Activated CD8-positive, alpha-beta memory T cell treated with anti-CD3 and anti-CD28 coated beads for 48 hours (primary cell): ENCODE data around the gene ULK1.

Source experiments
- DNase-seq, 3 experiments: peaks; one replicate each; pipeline ENCODE4 v3.0.0-alpha.2; 2020; ENCODE audit warnings: low read depth in 2 of 3, low spot score in 2 of 3

The ULK1 gene

DNA sequence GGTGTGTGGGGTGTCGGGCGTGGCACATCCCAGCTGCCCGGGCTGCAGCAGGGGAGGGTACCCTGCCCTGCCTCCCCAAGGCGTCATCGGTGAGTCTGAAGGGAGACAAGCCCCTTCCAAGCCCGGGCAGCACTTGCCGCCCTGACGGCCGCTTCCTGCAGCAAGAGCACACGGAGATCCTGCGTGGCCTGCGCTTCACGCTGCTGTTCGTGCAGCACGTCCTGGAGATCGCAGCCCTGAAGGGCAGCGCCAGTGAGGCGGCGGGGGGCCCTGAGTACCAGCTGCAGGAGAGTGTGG lies 24.6 kb downstream of the ULK1 start:
- DNase-seq, result no peak

DNA sequence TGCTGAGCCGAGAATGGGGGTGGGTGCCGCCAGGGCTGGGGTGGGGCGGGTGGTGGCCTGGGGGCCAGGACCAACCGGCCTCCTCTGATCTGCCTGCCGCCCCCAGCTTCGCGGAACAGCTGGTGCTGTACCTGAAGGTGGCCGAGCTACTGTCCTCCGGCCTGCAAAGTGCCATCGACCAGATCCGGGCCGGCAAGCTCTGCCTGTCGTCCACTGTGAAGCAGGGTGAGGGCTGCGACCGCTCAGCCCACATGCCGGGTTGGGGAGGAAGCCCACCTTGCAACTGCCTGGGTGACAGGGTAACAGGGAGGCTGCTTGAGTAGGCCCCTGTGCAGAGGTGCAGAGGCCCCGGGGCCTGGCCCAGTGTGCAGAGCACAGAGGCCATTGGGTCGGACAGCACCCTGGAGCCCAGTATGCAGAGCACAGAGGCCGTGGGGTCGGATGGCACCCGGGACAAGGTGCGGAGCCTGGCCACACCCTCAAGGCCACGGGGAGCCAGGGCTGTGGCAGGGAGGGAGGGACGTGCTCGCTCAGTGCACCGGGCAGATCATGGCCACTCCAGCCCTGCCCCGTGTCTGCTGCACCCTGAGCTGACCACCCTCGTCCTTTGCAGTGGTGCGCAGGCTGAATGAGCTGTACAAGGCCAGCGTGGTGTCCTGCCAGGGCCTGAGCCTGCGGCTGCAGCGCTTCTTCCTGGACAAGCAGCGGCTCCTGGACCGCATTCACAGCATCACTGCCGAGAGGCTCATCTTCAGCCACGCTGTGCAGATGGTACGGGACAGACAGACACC lies 25.1 kb downstream of the ULK1 start:
- no peak for DNase-seq

DNA sequence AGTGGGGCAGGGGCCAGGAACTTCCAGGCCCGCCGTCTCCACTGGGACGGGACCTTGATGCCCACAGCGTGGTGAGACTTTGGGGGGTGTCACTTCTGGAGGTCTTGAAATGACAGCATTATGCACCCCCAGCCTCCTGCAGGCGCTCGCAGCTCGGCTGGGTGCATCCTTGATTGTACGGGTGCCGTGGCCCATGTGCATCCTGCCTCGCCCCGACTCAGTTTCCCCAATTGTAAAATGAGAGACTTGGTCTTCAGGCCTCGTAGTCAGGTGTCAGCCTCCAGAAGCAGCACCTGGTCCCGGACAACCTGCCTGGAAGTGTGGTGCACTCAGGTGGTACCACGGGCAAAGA lies 25.7 kb downstream of the ULK1 start:
- no peak for DNase-seq

DNA sequence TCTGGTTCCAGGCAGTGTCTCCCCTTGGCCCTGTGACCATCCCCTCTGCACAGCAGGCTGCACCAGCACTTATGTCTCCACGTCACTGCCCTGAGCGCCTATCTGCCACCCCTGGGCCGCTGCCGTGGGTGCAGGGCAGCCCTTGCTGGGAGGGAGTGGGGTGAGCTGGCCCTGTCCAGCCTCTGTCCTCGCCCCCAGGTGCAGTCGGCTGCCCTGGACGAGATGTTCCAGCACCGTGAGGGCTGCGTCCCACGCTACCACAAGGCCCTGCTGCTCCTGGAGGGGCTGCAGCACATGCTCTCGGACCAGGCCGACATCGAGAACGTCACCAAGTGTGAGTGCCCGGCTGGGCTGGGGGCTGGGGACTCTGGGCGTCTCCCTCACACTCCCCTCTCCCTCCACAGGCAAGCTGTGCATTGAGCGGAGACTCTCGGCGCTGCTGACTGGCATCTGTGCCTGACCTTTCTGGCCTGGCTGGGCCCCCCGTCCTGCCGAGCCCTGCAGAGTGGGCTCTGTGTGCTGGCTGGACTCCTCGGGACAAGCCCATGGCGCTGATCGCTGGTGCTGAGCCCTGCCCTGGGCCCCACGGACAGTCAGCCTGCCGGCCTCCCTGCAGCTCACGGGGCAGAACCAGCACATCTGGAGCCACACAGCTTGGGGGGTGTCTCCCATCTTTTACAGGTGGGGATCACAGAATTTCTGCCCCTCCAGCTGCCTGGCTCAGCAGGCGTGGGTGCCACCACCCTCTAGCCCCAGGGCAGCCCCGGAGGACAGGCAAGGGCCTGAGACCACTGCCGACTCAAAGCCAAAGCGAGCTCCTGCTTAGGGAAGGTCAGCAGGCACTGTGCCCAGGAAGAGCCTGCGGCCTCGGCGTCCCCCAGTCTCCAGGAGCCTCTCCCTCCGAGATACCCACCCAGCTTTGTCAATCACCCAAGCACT lies 26.7 kb downstream of the ULK1 start:
- DNase-seq, result no peak

DNA sequence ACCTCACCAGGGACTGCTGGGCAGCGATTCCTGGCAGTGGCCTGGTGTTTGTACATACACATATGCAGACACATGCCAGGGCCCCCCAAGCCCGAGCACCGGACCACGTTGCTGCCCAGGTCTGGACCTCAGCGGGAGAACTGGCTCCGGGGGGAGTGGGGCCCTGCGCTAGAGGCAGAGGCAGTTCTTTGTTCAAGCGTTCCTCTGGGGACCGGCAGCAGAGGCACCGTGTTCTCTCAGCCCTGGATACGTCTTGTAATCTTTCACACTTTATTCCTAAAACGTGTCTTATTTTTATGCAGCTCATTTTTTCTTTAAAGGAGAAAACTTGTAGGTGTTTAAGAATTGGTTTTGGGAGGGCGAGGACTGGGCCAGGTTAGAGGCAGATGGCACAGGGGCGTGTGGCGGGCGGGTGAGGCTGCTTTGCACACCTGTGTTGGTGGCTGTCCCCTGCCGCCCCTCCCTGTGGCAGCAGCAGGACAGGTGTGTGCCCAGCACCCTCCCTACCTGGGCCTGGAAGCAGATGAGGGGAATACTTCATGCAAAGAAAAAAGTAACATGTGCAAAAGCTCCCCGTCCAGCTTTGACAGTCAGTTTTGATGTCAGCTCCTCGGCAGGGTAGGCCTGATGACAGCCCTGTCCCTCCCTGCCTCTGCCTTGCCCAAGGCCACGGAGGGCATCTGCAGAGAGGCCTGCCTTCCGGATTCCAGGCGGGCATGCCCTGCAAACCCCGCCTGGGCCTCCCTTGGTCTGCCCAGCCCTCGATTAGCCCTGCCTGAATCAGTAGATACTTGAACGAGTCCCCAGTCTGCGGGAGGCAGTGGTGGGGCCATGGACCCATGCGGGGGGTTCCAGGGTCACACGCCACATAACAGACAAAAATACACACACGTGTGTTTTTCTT lies 27.7 kb downstream of the ULK1 start:
- DNase-seq, result no peak

DNA sequence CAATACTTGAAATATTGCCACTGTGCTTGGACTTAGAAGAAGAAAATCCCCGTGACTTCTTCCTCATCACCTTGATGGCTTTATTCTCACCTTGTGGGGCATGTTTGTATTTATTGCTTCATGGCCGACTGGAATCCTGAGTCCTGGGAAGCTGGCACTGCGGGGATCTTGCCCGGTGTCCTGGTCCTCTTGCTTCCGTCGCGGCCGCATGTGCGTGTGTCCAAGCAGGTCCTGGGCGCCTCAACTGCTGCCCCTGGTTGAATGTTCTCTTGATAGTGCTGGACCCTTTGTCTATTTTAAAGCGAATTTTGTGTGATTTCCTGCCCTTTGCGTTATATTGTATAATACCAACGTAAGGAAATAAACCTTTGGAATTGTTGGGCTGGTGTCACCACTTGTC lies 28.4 kb downstream of the ULK1 start:
- DNase-seq, result no peak

DNA sequence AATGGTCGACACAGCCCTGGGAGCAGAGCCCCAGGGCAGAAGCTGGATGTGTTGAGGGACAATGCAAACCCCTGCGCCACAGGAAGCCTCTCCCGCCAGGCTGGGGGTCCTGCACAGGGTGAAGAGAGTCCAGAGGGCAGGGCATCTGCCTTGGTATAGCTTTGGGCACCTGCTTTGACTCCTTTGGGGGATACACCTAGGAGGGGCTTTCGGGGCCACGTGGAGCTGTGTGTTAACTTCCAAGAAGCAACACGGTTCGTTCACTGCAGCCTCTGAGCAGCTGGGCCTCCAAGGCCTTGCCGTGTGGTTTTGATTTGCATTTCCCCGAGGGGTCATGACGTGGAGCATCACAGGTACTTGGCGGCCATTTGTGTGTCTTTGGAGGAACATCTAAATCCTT lies 28.8 kb downstream of the ULK1 start:
- DNase-seq, result no peak

DNA sequence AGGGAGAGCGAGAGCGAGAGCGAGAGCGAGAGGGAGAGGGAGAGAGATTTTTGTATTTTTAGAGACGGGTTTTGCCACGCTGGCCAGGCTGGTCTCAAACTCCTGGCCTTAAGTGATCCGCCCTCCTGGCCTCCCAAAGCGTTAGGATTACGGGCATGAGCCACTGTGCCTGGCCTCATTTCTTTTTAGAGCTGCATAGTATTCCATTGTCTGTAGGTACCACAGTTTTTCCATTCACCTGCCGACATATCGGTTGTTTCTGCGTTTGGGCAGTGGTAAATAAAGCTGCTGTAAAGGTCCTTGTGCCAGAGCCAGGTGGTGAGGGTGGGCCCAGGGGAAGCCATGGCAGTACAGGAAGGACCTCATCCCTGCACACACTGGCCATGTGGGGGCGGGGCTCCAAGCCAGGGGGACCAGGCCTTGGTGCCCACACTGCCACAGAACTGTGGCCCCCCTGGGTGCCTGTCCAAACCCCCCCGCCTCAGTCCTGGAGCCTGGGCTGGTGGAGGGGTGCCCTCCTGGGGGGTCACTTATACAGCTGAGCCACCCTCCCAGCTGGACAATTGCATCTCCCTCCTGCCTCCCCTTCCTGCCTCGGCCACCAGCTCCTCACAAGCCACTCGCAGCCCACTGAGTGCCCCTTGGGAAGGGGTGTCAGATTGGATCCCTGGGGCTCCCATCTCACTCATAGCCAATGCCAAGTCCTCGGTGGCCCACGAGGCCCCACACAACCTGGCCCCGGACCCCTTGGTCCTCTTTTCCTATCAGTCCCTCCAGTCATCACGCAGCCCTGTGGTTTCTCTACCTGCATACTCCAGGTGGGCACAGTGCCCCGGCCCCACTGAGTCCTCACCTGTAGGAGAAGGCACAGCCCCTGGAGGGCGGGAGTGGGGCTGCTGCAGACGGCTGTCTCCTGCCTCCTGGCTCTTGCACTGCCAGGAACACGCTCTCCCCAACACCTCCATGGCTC lies 33.0 kb downstream of the ULK1 start:
- no peak for DNase-seq

DNA sequence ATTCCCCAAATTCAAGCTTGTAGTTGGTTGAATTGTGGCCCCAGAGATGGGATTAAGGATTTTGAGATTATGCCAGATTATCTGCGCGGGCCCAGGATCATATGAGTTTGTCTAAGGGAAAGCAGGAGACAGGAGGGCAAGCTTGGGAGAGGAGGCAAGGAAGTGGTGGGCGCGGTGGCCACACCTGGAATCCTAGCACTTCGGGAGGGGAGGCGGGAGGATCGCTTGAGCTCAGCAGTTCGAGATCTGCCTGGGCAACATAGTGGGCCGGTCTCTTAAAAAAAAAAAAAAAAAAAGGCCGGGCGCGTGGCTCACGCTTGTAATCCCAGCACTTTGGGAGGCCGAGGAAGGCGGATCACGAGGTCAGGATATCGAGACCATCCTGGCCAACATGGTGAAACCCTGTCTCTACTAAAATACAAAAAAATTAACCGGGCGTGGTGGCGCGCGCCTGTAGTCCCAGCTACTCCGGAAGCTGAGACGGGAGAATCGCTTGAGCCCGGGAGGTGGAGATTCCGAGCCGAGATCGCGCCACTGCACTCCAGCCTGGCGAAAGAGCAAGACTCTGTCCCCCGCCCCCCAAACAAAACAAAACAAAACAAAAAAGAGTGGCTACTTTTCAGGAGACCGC lies 33.8 kb downstream of the ULK1 start:
- DNase-seq, result peak in 1 of 3 experiments; percentile 18

DNA sequence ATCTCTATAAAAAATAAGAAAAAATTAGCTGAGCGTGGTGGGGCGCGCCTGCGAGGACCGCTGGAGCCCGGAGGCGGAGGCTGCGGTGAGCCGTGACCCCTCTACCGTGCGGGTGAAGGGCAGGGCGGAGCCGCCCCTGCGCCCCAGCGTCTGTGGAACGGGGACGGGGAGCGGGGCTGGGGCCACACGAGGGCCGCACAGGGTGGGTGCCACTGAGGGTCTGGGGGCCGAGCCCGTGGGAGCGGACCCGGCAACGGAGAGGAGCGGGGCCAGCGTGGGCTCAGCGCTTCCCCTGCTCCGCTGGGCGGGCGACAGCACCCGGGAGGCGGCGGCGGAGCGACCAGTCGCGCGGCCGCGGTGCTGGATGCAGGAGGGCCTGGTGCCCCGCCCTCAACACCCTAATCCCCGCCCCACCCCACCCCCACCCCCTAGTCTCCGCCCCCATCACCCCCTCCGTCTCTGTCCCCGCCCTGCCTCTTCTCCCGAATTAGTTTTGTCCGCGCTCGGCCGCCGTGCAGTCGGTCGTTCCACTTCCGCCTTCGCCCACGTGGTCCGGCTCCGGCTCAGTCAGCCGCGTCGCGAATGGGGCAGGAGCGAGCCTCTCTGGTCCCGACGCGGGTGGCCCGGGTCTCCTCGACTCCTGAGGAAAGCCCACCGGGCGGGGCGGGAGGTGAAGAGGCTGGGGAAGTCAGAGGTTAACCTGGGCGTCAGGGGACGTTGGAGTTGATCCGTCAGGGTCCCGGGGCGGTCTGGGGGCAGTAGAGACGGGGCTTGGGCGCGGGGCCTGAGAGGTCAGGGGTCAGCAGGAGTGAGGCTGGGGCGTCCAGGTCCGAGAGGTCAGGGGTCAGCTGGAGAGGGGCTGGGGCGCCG lies 34.5 kb downstream of the ULK1 start, which contains the start of gene PUS1:
PUS1 (plus strand) TSS at position 566 of the 870 bp plus-strand sequence. CDS start 447 bp downstream, outside the sequence.
- DNase-seq, result peak; percentile 82 to 88 (median 87)

DNA sequence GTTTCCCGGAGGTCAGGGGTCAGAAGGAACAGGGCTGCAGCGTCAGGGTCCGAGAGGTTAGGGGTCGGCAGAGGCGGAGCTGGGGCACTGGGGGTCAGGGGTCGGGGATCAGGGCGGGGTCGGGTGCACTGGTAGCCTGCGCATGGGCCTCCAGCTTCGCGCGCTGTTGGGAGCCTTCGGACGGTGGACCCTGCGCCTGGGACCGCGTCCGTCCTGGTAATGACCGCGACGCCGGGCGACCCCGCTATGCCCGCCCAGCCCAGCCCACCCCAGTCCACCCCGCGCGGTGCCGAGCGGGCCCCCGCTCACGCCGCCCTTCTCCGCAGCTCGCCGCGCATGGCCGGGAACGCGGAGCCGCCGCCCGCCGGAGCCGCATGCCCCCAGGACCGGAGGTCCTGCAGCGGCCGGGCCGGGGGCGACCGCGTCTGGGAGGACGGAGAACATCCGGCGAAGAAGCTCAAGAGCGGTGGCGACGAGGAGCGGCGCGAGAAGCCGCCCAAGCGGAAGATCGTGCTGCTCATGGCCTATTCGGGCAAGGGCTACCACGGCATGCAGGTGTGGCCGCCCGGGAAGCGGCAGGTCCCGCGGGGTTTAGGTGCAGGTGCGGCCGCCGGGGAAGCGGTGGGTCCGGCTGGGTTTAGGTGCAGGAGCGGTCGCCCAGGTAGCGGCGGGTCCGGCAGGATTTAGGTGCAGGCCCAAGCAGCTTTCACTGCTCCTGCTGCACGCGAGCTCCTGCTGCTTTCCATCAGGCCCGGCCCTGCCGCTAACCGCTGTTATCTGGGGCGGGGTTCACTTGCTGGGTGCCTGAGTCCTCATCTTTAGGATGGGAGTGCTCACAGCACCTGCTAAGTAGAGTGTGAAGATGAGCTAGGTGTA lies 35.4 kb downstream of the ULK1 start:
- DNase-seq, result no peak

DNA sequence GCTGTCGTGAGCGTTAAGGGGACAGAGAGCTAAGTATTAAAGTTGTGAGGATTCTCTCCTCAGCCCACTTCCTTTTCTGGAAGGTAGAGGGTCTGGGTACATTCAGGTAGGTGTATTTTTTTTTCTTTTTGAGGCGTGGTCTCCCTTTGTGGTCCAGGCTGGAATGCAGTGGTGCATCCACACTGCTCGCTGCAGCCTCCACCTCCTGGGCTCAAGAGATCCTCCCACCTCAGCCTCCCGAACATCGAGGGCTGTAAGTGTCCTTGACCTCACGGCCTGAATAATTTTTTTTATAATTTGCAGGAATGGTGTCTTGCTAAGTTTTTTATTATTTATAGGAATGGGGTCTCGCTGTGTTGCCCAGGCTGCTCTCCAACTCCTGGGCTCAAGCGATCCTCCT lies 36.1 kb downstream of the ULK1 start:
- no peak for DNase-seq

DNA sequence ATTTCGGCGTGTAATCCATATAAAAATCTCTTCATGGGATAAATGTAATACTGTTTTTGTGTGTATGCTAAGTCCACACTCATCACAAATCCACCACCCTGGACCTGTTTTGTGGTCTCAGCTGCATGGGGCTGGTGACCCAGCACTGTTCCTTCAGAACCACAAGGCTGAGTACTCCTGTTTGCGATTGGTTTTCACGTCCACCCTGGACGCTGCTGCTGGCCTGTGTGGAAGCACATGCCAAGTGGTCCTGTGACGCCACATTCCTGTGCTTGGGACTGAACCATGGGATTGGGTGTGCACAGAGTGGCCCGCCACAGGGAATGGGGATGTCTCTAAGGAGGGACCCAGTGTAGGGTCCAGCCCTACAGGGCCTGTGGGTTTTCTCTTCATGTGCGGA lies 39.0 kb downstream of the ULK1 start:
- DNase-seq, result no peak

DNA sequence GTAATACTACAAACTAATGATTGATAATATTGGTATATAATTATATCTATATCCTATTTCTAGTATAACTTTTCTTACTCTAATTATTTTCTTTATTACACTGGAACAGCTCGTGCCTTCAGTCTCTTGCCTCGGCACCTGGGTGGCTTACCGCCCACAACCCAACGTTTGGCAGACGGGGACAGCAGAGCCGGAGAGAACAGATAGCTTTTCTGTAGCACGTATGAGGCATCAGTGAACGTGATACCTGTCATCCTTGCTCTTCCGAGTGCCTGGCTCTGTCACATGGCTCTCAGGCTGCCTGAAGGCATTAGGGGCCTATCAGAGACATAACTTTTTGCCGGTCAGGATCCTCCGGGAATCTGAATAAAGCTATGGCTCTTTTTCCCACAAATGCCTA lies 40.1 kb downstream of the ULK1 start:
- DNase-seq, result no peak

DNA sequence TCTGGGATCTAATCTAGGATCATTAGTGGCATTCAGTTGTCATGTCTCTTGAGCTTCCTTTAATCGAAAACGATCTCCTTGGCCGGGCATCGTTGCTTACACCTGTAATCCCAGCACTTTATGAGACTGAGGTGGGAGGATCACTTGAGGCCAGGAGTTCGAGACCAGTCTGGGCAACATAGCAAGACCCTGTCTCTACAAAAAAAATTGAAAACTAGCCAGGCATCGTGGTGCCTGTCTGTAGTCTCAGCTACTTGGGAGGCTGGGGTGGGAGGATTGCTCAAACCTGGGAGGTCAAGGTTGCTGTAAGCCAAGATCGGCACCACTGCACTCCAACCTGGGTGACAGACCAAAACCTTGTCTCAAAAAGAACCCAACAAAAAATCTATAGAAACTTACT lies 43.7 kb downstream of the ULK1 start:
- no peak for DNase-seq

DNA sequence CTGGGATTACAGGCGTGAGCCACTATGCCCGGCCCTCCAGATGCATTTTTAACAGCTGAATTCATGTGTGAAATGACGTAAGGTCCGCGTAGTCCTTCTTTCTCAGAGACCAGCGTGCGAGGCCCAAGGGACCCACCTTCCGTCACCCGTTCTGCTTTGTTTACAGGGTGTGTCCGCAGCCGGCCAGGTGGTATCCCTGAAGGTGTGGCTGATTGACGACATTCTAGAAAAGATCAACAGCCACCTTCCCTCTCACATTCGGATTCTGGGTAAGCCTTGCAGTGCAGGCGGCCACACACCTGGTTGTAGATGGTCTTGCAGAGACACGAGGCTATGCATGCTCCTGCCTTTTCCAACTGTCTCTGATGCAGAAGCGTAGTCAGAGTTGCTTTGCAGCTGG lies 44.6 kb downstream of the ULK1 start:
- DNase-seq, result no peak

DNA sequence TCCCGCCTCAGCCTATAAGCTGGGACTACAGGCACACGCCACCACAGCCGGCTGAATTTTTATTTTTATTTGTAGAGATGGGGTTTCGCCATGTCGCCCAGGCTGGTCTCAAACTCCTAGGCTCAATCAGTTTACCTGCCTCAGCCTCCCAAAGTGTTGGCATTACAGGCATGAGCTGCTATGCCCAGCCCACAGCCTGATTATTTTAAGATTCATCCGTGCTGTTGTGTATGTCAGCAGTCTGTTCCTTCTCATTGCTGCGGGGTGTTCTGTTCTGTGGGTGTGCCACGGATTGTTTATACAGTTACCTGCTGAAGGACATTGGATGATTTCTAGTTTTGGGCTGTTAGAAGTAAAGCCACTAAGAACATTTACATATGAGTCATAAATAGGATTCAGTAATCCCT lies 45.7 kb downstream of the ULK1 start:
- no peak for DNase-seq
